MM.1S (cell line): ENCODE results near the gene GATAD2B.

ENCODE experiments used
- EZH2 ChIP-seq: fragments of 300-600 bp; sonication (generic); optimal IDR thresholded peaks from 2 replicates; pipeline ENCODE3; 2017; ENCODE audit warnings: low read depth, mild to moderate bottlenecking, antibody characterized with exemption, low read length, mixed read lengths
- TF ChIP-seq, protein P1 (sequence below): fragments of 300-600 bp; sonication (generic); IDR thresholded peaks from 2 replicates; pipeline ENCODE4 v1.5.1; 2016; ENCODE audit warnings: antibody characterized with exemption, low read length, mixed read lengths

DNA sequence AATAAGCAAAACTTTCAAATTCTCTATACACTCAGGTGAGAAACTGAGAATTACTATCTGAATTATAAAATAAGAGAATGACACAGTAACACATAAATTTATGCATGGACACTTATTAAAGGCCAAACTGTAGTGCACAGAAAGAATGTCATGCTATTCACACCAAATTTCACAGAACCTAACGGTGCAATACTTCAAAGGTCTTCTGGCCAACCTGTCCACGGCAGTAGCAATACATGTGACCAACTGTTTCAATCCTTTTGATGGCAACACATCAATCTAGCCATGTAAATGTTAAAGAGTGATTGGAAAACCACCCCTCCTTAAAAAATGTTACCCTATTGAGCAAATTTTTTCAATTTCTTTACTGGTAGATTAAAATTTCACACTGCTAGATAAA lies 10.4 kb downstream of the GATAD2B start:
- TF ChIP-seq EZH2, result no peak
- TF ChIP-seq, protein P1, sequence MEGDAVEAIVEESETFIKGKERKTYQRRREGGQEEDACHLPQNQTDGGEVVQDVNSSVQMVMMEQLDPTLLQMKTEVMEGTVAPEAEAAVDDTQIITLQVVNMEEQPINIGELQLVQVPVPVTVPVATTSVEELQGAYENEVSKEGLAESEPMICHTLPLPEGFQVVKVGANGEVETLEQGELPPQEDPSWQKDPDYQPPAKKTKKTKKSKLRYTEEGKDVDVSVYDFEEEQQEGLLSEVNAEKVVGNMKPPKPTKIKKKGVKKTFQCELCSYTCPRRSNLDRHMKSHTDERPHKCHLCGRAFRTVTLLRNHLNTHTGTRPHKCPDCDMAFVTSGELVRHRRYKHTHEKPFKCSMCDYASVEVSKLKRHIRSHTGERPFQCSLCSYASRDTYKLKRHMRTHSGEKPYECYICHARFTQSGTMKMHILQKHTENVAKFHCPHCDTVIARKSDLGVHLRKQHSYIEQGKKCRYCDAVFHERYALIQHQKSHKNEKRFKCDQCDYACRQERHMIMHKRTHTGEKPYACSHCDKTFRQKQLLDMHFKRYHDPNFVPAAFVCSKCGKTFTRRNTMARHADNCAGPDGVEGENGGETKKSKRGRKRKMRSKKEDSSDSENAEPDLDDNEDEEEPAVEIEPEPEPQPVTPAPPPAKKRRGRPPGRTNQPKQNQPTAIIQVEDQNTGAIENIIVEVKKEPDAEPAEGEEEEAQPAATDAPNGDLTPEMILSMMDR, result no peak
